ENCODE results near the gene CECR2. TPM values are rescaled to one million over a fixed set of nuclear protein-coding genes. Genes with fewer than 3 reads are reported as not detected.

Gene CECR2
- total RNA-seq, 6 experiments from 2014 or later, result not detected

- H3K9me3 Mint-ChIP-seq, result peaks cover 9% of the 10 kb centered on the region; the same call in 1 of the 2 replicates
- DNase-seq, result no peak
Measured at GRCh38 chr22:17411213-17411612, 42.0 kb downstream of the CECR2 start.

GRCh38 chr22:17412232-17412631 is 43.0 kb downstream of the CECR2 start:
- H3K4me3 Mint-ChIP-seq, result no peak overlapping the region
- TF ChIP-seq CTCF (IDR thresholded peaks at IDR 0.05), result no peak
- H3K4me1 Mint-ChIP-seq (ENCODE audit: low read depth), result no peaks in the 10 kb centered on the region
- peaks cover under 1% of the 10 kb centered on the region for H3K27me3 Mint-ChIP-seq (ENCODE audit: insufficient read depth)
- H3K27ac Mint-ChIP-seq, result no peak overlapping the region
- no peaks in the 10 kb centered on the region for H3K36me3 Mint-ChIP-seq (ENCODE audit: low read depth)
- peaks cover 9% of the 10 kb centered on the region; the same call in 1 of the 2 replicates for H3K9me3 Mint-ChIP-seq
- DNase-seq, result no peak

More at GRCh38 chr22:17411213-17411612, 42.0 kb downstream of the CECR2 start:
- Mint-ChIP-seq H3K27ac (no peak overlapping the region), H3K36me3 (ENCODE audit: low read depth) (no peaks in the 10 kb centered on the region), H3K27me3 (ENCODE audit: insufficient read depth) (peaks cover 1% of the 10 kb centered on the region), H3K4me1 (ENCODE audit: low read depth) (no peaks in the 10 kb centered on the region), H3K4me3 (no peak overlapping the region)
- TF ChIP-seq CTCF (IDR thresholded peaks at IDR 0.05), result no peak

- Mint-ChIP-seq H3K4me3 (no peak overlapping the region), H3K27me3 (ENCODE audit: insufficient read depth) (no peaks in the 10 kb centered on the region; the same call in 1 of the 2 replicates), H3K9me3 (peaks cover 15% of the 10 kb centered on the region; the same call in 1 of the 2 replicates), H3K4me1 (ENCODE audit: low read depth) (no peaks in the 10 kb centered on the region), H3K27ac (no peak overlapping the region), H3K36me3 (ENCODE audit: low read depth) (no peaks in the 10 kb centered on the region; the same call in 1 of the 2 replicates)
- no peak for TF ChIP-seq CTCF (IDR thresholded peaks at IDR 0.05)
- no peak for DNase-seq
Measured at GRCh38 chr22:17418890-17419324, 49.6 kb downstream of the CECR2 start.

- no peaks in the 10 kb centered on the region; the same call in 1 of the 2 replicates for H3K36me3 Mint-ChIP-seq (ENCODE audit: low read depth)
- peaks cover 15% of the 10 kb centered on the region; the same call in 1 of the 2 replicates for H3K9me3 Mint-ChIP-seq
- DNase-seq, result no peak
- H3K4me3 Mint-ChIP-seq, result no peak overlapping the region
- no peaks in the 10 kb centered on the region for H3K4me1 Mint-ChIP-seq (ENCODE audit: low read depth)
- TF ChIP-seq CTCF (IDR thresholded peaks at IDR 0.05), result no peak
- H3K27ac Mint-ChIP-seq, result no peak overlapping the region
- H3K27me3 Mint-ChIP-seq (ENCODE audit: insufficient read depth), result no peaks in the 10 kb centered on the region; the same call in 1 of the 2 replicates
Measured at GRCh38 chr22:17419348-17419747, 50.1 kb downstream of the CECR2 start.

GRCh38 chr22:17422736-17423343 is 53.6 kb downstream of the CECR2 start:
- H3K4me3 Mint-ChIP-seq, result no peak overlapping the region
- TF ChIP-seq CTCF (IDR thresholded peaks at IDR 0.05), result no peak
- no peaks in the 10 kb centered on the region for H3K4me1 Mint-ChIP-seq (ENCODE audit: low read depth)
- no peaks in the 10 kb centered on the region; the same call in 1 of the 2 replicates for H3K36me3 Mint-ChIP-seq (ENCODE audit: low read depth)
- H3K9me3 Mint-ChIP-seq, result peaks cover 15% of the 10 kb centered on the region; the same call in 1 of the 2 replicates
- no peaks in the 10 kb centered on the region; the same call in 1 of the 2 replicates for H3K27me3 Mint-ChIP-seq (ENCODE audit: insufficient read depth)
- no peak overlapping the region for H3K27ac Mint-ChIP-seq
- DNase-seq, result no peak
